ENCODE measurements around the gene UXT. TPM values are rescaled to one million over a fixed set of nuclear protein-coding genes. Genes with fewer than 3 reads are reported as not detected.

UXT gene
- total RNA-seq, 1 experiment from 2014 or later: 143 TPM

- intact Hi-C loops (cut with micrococcal nuclease): loop anchor here (1.0 kb wide), 1 partner anchor 88 kb away; no protein-coding TSS in a partner anchor
- Histone ChIP-seq H2AFZ (ENCODE audit: low read length) (no peak within 1 kb of the TSS), H3K9me2 (replicated peaks; ENCODE audit: low read length) (no peaks in the 10 kb centered on the region), H3K9me3 (ENCODE audit: low read length) (no peaks in the 10 kb centered on the region), H3K27ac (ENCODE audit: low read length) (no peak within 1 kb of the TSS), H3K9ac (ENCODE audit: low read length) (no peak within 1 kb of the TSS), H3K4me1 (ENCODE audit: insufficient read depth, low read length) (no peaks in the 10 kb centered on the region), H3K27me3 (ENCODE audit: low read length) (no peaks in the 10 kb centered on the region), H4K20me1 (ENCODE audit: low read length) (no peaks in the 10 kb centered on the region), H3F3A (ENCODE audit: low read length, unreplicated experiment) (no peaks in the 10 kb centered on the region), H3K36me3 (ENCODE audit: low read depth, low read length) (no peaks in the 10 kb centered on the region), H3K4me3 (ENCODE audit: low read length) (no peak within 1 kb of the TSS), H3K4me2 (ENCODE audit: low read length) (no peak within 1 kb of the TSS), H3K79me2 (ENCODE audit: low read length) (no peaks in the 10 kb centered on the region)
- ATAC-seq (no peak), DNase-seq (no peak)
- TF ChIP-seq CTCF (conservative IDR thresholded peaks at IDR 0.05; ENCODE audit: low read depth, low read length) (no peak), EZH2 (IDR thresholded peaks at IDR 0.05; ENCODE audit: low read length, unreplicated experiment) (no peak), EZH2phosphoT487 (IDR thresholded peaks at IDR 0.05; ENCODE audit: borderline replicate concordance, low read length) (no peak)
- ChIA-PET CTCF (no interaction called here), POLR2A (ENCODE audit: unreplicated experiment) (no interaction called here)
- no TSS peak for BruUV-seq (replicated peaks)
Measured at GRCh38 chrX:47629419-47630200, 29.4 kb downstream of the UXT start, which contains the start of gene CFP. TSS of gene CFP (minus strand) at chrX:47629930. CDS start at chrX:47629844, 86 bp downstream.

- Histone ChIP-seq H3K4me1 (ENCODE audit: insufficient read depth, low read length) (no peaks in the 10 kb centered on the region), H3K27me3 (ENCODE audit: low read length) (no peaks in the 10 kb centered on the region), H4K20me1 (ENCODE audit: low read length) (no peaks in the 10 kb centered on the region), H3F3A (ENCODE audit: low read length, unreplicated experiment) (no peaks in the 10 kb centered on the region), H3K9me2 (replicated peaks; ENCODE audit: low read length) (no peaks in the 10 kb centered on the region), H3K9me3 (ENCODE audit: low read length) (no peaks in the 10 kb centered on the region), H3K4me3 (ENCODE audit: low read length) (no peak overlapping the region), H3K79me2 (ENCODE audit: low read length) (no peaks in the 10 kb centered on the region), H3K27ac (ENCODE audit: low read length) (no peak overlapping the region), H3K36me3 (ENCODE audit: low read depth, low read length) (no peaks in the 10 kb centered on the region), H3K4me2 (ENCODE audit: low read length) (no peak overlapping the region), H3K9ac (ENCODE audit: low read length) (no peak overlapping the region), H2AFZ (ENCODE audit: low read length) (no peak overlapping the region)
- peak; percentile 50; the same call in 1 of the 2 replicates for ATAC-seq
- CTCF ChIA-PET: no interaction called here
- BruUV-seq (replicated peaks): no TSS peak
- DNase-seq: peak; percentile 44
- intact Hi-C loops (cut with micrococcal nuclease): loop anchor here (1.0 kb wide), 1 partner anchor 88 kb away; no protein-coding TSS in a partner anchor
- TF ChIP-seq CTCF (conservative IDR thresholded peaks at IDR 0.05; ENCODE audit: low read depth, low read length): peak; percentile 49
- no peak for TF ChIP-seq EZH2 (IDR thresholded peaks at IDR 0.05; ENCODE audit: low read length, unreplicated experiment)
- POLR2A ChIA-PET (ENCODE audit: unreplicated experiment): no interaction called here
Measured at GRCh38 chrX:47628982-47629381, 30.0 kb downstream of the UXT start.

- no TSS peak for BruUV-seq (replicated peaks)
- H3K79me2 ChIP-seq (ENCODE audit: low read length): no peaks in the 10 kb centered on the region
- H3K9me3 ChIP-seq (ENCODE audit: low read length): no peaks in the 10 kb centered on the region
- H2AFZ ChIP-seq (ENCODE audit: low read length): no peak overlapping the region
- H4K20me1 ChIP-seq (ENCODE audit: low read length): no peaks in the 10 kb centered on the region
- H3K9ac ChIP-seq (ENCODE audit: low read length): no peak overlapping the region
- no peak for DNase-seq
- H3K27ac ChIP-seq (ENCODE audit: low read length): no peak overlapping the region
- no peaks in the 10 kb centered on the region for H3K27me3 ChIP-seq (ENCODE audit: low read length)
- H3F3A ChIP-seq (ENCODE audit: low read length, unreplicated experiment): no peaks in the 10 kb centered on the region
- intact Hi-C loops (cut with micrococcal nuclease): no loop called here
- H3K4me2 ChIP-seq (ENCODE audit: low read length): no peak overlapping the region
- no peak overlapping the region for H3K4me3 ChIP-seq (ENCODE audit: low read length)
- no peaks in the 10 kb centered on the region for H3K36me3 ChIP-seq (ENCODE audit: low read depth, low read length)
- TF ChIP-seq CTCF (conservative IDR thresholded peaks at IDR 0.05; ENCODE audit: low read depth, low read length) (no peak), EZH2phosphoT487 (IDR thresholded peaks at IDR 0.05; ENCODE audit: borderline replicate concordance, low read length) (no peak), EZH2 (IDR thresholded peaks at IDR 0.05; ENCODE audit: low read length, unreplicated experiment) (no peak)
- H3K4me1 ChIP-seq (ENCODE audit: insufficient read depth, low read length): no peaks in the 10 kb centered on the region
- CTCF ChIA-PET: no interaction called here
- H3K9me2 ChIP-seq (replicated peaks; ENCODE audit: low read length): no peaks in the 10 kb centered on the region
- POLR2A ChIA-PET (ENCODE audit: unreplicated experiment): no interaction called here
- ATAC-seq: no peak
Measured at GRCh38 chrX:47625365-47625764, 33.6 kb downstream of the UXT start.

All from PC-3 (cell line).